Putamen (tissue), 1 donor: ENCODE measurements around the gene DOCK4.
A peak's percentile ranks its signal among the peaks of the same experiment; 100 is the strongest.

Source experiments
- DNase-seq: peaks from one replicate; pipeline ENCODE4 v3.0.0-alpha.2; 2016; ENCODE audit warnings: low spot score

DOCK4 gene

DNA sequence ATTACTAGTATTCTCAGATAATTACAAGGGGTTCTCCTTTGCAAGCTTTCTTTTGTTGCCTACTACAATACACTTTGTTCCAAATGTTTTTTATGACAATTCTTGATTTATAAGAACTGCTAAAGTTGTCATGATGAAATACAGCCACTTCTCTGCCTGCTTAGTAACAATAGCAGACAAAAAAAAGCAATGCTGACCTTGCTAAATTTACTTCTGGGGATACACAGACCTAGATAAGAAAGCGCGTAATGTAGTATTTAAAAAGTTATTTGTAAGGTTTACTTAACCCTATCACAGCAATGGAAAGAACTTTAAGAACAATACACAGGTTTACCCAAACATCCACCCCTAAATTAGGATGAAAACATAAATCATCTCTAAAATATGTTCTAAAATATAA is 311.1 kb downstream of the DOCK4 start:
- DNase-seq = no peak

DNA sequence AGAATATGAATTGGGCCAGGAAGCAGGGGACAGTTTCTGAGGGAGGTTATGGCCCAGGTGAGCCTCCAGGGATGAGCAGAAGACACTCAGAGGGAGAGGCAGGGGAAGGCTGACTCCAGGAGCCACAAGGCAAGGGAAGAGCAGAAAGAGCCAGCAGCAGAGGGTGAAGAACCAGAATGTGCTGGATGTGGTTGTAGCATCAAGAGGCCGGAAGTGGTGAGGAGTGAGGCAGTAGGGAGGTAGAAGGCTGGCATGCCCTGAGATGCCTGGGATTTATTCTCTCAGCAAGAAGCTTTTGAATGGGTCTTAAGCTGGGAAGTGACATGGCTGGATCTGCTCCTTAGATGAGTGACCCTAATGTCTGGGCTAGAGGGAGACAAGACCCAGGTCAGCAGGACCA is 311.7 kb downstream of the DOCK4 start:
- DNase-seq = no peak

DNA sequence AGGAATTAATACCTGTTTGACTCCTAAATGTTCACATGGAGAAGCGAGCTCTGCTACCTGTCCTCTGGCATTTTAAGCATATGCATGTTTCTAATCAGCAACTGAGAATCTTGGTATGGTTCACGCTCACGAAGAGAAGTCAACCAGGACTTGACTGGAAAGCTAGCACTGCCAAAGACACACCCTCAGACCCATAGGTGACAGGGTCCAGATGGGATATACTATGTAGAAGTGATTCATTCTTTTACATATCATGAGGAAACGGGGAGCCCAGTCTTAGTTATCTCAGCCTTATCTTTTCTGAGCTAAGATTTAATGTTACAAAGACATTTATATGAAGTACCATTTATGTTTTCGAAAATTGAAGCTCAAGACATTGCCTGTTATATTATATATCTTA is 313.0 kb downstream of the DOCK4 start:
- DNase-seq = no peak

DNA sequence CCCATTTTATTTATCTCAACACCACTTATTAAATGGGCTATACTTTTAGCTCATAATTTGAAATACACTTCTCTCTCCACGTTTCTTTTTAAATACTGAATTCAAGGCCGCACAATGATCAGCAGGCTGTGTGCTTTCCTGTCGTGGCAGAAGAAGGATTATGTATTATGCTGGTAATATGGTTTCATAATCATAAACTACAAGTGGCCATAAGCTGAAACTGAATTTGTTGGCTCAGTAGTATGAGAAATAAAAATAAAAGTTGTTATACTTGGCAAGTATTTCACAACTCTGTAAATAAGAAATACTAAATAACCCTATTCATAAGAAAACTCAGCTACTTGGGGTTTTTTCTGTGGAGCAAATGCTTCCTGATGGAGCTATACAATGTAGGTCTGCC is 313.6 kb downstream of the DOCK4 start:
- DNase-seq = no peak

DNA sequence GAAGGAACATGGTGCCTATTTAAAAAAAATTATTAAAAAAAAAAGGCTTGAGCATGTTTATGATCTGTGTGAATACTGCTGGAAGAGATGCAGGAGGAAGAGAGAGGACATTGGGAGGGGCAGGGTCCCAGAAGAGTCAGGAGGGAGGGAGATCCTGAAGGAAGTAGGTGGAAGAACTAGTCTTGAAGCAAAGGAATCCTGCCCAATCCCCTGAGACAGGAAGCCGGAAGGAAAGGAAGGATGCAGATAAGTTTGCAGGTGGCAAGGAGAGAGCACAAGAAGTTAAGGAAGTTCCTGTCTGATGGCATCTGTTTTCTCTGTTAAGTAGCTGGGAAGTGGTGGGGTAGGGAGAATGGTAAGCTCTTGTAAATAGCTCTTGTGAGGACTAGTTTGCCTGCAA is 318.5 kb downstream of the DOCK4 start:
- no peak for DNase-seq

DNA sequence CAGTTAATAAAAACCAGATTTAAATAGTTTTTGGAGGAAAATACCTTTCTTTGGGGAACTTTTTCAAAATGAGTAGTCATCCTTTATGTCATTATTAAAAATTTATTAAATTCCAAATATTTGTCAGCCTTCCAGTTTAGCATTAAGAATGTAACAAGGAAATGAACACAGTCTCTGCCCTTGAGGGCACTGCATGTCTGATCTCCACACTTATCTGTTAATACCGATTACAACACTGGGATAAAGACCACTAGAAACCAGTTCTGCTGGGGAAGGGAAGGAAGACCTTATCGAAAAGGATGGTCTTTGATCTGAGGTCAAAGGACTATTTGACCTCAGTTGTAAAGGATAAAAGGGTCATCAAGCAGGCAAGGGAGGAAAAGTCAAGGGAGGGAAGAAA is 320.0 kb downstream of the DOCK4 start:
- DNase-seq = no peak

DNA sequence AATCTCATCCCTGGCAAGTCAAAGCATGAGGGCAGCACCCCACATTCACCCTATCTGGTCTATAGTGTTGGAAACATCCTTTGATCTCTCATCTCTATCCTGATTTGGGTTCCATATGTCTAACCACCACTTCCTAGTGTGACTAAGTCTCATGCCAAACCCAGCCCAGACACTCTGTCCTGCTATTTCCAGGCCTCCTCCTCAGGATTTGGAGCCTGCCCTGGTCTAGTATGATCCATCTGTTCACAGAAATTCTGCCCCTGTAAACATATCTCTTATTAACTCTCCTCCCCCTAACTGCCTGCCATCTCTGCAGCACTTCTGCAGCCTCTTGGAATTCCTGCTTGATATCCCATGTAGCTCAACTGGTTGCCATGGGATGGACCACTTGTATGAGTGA is 323.0 kb downstream of the DOCK4 start:
- DNase-seq = no peak

DNA sequence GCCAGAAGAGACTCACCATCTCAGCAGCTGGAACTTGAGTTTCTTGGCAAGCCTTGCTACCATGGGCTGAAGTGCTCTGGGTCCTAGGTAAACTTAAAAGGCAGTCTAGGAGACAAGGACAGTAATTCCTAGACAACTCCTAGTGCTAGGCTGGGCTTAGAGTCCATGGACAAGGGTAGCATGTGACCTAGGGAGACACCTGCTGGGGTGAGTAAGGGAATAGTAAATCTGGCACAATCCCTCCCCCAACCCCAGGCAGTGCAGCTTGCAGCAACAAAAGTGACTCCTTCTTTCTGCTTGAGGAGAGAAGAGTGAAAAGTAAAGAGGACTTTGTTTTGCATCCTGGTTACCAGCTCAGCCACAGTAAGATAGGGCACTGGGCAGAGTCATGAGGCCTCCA is 327.4 kb downstream of the DOCK4 start:
- no peak for DNase-seq

DNA sequence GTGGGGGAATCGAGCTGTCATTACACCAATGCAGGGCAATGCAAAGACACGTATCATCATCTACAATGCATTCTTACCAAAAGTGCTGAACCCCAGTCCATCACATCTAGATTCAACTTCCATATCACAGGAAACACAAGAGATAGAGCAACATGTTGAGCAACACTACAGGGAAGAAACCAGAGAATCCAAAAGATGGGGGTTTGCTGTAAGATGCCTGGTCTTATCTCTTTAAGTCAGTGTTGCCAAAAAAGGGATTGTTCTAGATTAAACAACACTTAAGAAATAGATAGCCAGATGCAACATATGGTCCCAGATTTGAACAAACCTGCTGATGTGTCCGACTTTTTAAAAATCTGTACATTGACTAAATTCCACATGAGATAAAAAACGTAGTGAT is 328.3 kb downstream of the DOCK4 start:
- DNase-seq = no peak

DNA sequence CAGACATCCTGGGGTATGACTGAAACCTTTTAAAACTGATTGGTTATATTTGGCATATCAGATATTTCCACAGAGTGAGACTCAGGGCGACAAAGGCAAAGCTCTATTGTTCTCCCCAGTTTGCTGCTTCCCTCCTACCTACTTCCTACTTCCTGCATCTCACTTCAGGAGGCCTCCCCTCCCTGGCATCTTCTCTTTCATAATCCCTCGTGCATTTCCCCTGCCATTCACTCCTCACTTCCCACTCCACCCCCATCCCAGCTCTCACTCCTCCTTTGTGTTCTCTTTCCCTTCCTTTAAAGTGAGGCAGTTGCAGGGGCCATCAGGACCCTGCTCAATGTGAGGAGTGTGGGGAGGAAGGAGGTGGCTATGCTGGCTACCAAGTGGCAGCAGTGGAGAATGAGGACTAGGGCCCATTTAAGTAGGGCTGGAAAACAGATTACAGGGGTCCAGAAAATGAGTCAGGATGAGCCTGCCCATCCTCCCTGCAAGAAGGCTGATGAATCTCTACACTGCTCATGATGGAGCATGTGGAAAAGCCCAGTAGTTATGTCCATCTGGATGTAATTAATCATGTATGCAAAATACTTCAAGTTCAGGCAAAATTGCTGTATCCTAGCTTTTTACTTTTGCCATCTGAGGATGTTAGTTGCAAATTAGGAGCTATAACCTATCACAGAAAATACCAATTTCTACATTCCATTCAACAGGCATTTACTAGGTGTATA is 332.1 kb downstream of the DOCK4 start:
- peak; percentile 46 for DNase-seq

DNA sequence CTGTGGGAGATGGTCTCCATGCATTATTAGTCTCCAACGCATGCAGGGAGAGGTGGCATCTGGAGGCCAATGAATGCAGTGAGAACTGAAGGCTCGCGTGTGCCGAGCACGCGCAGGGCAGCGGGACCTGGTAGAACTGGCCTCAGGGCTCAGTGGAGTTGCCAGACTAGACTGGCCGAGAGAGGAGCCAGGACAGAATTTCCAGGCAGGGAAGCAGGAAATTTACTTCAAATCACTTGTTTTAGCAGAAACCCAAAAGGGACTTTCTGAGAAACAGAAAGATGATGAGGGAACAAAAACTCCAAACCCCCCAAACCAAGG is 332.9 kb downstream of the DOCK4 start:
- DNase-seq = no peak

DNA sequence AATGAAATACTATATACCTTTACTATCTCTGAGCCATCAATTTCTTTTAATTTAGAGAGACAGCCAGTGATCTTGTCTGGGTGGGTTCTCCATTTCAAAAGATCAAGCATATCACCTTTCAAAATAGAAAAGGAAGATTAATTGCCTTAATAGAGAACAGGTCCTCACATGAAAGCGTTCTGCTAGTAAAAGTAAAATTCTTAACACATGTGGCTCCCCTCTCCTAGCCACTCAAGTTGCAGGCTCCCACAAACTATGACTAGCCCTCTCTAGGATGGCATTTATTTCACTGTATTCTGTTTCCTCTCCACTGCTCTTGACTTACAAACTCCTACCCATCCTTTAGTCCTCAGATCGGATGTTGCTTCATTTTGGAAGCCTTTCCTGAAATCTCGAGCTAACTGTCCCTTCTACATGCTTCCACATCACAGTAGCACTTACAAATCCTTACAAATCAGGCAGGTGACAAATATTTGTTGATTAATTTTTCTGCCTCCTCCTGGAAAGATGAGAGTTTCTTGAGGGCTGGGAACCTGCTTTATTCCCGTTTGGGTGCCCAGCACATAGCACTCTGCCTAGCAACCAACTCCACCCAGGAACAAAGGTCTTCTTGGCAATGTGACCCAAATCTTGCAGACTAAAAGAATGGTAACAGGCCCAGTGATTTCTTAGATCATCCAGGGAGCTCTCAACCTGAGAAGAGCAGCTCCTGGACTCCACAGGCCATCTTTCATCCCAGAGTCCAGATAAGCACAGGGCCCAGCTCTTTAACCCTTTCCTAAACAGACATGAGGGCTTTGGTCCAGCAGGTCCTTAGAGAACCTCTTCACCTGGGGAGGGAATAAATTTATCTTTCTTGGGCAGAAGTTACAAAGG is 333.5 kb downstream of the DOCK4 start:
- DNase-seq = no peak

DNA sequence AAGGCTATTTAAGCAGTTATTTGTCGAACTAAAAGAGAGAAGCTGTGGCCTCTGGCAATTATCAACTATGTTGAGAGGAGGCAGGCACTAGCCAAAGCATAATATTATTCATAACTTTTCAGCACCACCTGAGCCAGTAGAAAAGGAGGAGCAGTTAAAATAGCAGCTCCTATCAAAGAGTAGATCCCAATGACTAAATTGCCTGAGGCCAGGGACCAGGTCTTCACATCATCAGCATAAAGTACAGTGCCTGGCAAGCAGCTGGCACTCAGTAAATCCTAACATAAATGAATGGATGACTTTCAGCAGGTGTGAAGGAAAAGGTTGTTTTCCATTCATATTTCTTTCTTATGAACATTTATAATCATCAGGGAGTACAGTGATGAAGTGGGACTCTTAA is 334.9 kb downstream of the DOCK4 start:
- no peak for DNase-seq

DNA sequence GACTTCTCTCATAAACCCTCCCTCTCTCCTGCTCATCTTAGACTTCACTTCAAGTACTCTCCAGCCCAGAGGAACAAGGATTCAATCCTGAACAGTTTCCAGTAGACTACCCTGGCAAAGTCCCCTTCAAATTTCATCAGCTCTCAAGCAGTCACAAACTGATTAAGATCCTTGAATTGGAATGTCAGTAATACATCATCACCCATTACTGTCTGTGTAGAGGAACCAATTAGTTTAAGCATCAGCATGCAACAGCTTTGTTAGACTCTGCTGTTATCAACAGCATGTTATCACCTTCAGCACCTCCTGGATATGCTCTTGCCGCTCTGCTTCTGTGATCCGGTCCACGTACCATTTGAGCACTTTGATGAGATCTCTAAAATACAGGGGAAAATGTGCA is 336.9 kb downstream of the DOCK4 start:
- DNase-seq = no peak

DNA sequence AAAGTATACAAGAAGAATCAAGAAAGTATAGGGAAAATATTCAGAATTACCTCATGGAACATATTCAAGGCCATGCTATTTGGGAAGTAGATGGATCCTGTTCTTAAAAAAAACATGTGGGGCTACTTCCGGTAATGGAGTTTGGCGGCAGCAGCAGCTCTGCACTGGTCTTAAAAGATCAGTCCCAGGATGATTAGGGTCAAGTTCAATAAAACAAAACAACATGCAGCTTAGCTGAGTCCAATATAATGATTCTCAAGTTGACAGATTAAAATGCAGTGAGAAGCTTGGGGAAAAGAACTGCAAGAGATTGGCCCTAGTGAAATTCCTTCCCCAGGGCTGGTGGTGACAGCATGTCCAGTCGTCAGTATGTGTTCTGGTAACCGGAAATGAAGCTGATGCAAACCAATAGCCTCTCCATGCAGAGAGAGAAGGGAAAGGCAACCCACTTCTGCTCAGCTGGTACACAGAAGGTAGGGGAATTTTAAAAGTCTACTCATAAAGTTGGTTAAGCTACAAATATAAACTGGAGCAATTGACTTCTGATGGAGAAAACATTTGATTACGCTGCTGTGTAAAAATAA is 338.8 kb downstream of the DOCK4 start:
- DNase-seq = no peak

DNA sequence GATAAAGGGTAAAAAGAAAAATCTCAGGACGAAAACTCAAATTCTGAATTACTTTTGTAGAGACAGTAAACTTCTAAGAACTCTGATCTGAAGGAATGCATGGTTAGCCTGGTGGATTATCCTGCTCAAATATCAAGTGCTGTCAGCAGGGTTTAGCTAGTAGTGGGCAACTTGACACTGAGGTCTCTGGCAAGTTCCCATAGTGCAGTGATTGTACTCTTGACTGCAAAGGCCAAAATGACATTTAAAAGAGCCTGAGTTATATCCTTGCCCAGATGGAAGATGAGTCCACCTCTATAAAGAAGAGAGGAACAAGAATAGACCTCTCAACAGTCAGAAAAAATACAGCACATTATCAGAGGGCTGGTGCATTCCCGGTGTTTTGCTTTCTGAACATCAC is 339.4 kb downstream of the DOCK4 start:
- DNase-seq = no peak

DNA sequence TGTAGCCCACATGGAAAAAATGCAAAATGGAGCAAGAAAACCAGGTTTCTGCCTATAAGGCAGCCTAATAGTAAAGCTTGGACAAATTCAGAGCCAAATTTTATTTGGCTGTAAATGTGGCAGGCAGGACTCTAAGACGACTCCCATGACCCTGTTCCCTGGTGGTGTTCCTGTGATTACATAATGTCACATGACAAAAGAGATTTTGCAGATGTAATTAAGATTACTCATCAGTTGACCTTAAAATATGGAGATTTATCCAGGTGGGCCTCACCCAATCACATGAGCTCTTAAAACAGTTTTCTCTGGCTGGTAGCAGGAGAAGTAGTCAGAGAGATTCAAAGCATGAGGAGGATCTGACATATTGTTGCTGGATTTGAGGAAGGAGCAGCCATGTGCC is 340.8 kb downstream of the DOCK4 start:
- DNase-seq = no peak

DNA sequence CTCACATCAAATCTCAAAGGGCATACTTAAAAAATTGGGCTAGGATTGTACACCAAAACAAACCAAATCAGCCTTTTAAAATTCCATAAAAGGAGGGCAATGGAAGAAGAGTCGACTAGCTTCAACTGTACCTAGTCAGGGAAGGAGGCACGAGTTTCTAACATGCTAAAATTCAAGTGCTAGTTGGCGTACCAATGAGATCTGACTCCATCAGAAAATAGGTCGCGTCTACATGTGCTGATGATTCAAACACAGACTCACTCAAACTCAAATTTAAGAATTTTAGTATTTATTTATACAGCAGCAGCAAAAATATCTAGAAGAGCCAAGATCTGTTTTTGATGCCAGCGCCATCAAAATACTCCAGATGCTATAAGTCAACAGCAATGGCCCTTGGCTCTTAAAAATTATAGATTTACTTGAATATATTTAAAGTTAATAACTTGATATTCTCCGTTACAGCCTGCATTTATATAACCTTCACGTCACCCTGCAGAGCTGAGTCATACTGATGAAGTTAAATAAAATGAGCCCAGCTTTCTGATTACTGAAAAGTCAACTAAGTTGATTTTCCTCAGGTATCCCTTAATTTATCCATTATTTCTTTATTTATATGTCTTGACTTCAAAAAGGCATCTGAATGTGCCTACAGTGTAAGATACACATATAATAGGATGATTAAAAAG is 341.8 kb downstream of the DOCK4 start:
- DNase-seq = peak; percentile 74

DNA sequence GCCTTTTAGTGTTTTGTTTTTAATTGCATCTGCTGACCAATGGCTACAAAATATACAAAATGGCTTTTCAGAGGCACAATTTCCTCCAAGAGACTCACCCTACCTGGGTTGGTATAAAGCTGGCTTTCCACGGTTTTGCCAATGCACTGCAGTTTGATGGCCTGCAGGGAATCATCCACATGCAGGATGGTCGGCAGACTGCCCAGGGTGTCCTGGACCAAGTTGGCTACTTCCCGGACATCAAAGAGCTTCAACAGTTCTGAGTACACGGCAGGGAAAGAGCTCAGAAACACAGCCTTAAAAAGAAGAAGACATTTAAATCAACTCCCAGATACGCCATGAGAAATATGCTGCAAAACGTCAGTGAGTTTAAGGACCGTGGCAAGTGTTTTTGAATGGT is 342.9 kb downstream of the DOCK4 start:
- no peak for DNase-seq

DNA sequence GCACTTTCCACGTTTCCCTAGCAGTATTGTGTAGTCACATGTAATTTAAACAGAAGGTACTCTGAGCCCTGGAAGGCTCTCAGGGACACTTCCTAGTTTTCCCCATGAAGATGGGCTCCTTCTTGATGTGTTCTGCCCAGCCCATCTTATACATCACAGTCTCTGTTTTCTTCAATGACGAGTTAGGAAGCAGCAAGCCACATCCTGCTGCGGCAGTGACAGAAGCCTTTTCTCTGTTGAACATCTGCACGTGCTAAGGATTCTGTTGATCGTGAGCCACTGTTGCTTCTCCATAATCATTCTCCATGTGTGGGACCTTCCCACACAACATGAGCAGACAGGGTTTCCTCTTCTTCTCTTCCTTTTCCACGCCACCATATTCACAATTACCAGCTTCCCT is 346.0 kb downstream of the DOCK4 start:
- DNase-seq = no peak

DNA sequence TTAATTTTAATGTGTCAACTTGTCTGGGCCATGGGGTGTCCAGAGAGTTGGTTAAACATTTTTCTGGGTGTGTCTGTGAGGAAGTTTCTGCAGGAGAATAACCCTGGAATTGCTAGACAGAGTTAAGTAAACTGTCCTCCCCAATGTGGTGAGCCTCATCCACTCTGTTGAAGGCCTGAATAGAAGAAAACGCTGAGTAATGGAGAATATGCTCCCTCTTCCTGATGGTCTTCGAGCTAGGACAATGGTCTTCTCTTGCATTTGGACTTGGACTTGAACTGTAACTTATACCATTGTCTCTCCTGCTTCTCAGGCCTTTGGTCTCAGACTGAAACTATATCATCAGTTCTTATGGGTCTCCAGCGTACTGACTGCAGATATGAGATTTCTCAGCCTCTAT is 347.9 kb downstream of the DOCK4 start:
- no peak for DNase-seq

DNA sequence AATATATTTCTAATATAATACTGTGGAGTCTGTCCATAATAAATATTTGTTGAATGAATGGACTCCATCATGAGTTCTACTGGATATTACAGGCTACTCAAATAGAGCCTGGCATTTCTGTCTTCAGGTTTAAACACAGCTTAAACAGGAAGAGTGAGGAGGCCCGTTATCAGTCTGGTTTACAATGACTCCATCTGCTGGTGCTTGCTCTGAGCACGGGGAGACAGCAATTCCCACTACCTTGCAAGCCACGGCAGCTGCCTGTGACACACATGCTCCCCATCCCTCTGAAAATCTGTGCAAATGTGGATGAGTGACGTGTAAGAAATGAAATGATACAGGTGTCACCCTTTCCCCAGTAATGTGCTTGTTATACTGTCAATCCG is 350.4 kb downstream of the DOCK4 start:
- no peak for DNase-seq
